ENCODE results near the gene ZNF219.

DNA sequence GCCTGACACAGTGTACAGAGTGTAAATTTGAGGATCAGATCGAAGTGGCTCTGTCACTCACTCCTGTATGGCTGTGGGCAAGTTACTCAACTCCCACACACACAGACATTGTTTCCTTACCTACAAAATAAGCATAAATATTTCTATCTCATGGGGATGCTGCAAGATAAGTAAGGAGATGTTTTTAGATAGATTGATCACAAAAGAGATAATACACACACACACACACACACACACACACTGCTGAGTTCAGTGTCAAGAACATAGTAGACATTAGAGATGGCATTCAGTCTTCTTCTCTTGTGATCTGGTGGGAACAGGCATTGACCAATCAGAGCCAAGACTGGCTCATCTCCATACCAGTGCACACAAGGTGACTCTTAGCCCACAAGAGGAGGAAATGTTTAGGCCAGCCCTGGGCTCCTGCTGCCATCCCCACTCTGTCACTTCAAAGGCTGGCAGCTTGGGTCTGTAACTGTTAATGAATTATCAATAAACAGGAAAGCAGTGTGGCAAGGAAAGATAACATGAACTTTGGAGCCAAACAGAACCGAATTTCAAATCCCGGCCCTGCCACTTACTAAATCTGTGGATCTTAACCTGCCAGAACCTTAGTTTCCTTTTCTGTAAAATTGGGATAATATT lies 44.2 kb downstream of the ZNF219 start:
- TF ChIP-seq, protein P1, sequence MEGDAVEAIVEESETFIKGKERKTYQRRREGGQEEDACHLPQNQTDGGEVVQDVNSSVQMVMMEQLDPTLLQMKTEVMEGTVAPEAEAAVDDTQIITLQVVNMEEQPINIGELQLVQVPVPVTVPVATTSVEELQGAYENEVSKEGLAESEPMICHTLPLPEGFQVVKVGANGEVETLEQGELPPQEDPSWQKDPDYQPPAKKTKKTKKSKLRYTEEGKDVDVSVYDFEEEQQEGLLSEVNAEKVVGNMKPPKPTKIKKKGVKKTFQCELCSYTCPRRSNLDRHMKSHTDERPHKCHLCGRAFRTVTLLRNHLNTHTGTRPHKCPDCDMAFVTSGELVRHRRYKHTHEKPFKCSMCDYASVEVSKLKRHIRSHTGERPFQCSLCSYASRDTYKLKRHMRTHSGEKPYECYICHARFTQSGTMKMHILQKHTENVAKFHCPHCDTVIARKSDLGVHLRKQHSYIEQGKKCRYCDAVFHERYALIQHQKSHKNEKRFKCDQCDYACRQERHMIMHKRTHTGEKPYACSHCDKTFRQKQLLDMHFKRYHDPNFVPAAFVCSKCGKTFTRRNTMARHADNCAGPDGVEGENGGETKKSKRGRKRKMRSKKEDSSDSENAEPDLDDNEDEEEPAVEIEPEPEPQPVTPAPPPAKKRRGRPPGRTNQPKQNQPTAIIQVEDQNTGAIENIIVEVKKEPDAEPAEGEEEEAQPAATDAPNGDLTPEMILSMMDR (IDR thresholded peaks at IDR 0.05) = no peak
- no peak for TF ChIP-seq POLR2A (IDR thresholded peaks at IDR 0.05)

Measured in ovary (tissue), 3 donors.